Neuron (in vitro differentiated cells): ENCODE results near the gene CCNH.

ENCODE experiments used
- H2AFZ ChIP-seq: one replicate; pipeline ENCODE4 v1.6.1; 2013; ENCODE audit warnings: low read depth, mild to moderate bottlenecking, inconsistent platforms, low read length, moderate library complexity
- H3K27me3 ChIP-seq: one replicate; pipeline ENCODE4 v1.6.1; 2013; ENCODE audit warnings: low read length; ENCODE audit not compliant: insufficient read depth
- H3K36me3 ChIP-seq: one replicate; pipeline ENCODE4 v1.6.1; 2013; ENCODE audit warnings: low read length; ENCODE audit not compliant: insufficient read depth
- H3K4me1 ChIP-seq: one replicate; pipeline ENCODE4 v1.6.1; 2013; ENCODE audit warnings: low read length; ENCODE audit not compliant: insufficient read depth
- H3K4me3 ChIP-seq: 2 replicates; pipeline ENCODE4 v1.5.1; 2013; ENCODE audit warnings: mild to moderate bottlenecking, low read length, moderate library complexity
- H3K9me3 ChIP-seq: one replicate; pipeline ENCODE4 v1.6.1; 2013; ENCODE audit warnings: low read length

CCNH gene

DNA sequence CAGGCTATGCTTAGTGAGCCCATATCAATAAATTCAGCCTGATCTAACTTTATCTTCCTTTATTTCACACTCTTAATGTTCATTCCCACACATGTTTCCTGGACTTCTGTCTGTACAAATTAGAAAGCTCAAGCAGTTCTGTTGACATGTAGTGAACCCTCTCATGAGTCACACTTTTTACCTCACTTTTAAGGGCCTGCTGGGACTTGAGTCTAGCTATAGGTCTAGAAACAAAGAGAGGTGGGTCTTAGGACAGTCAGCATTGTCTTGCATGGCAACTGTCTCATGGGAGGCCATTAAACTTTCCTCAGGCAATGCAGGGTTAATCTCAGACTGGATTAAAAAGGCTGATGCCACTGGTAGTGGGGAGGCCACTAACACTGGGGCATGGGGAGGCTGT, 8.6 kb upstream of the CCNH start:
- H3K4me1 ChIP-seq: no peaks in the 10 kb centered on the region
- no peaks in the 10 kb centered on the region for H3K9me3 ChIP-seq
- no peak overlapping the region for H2AFZ ChIP-seq
- H3K36me3 ChIP-seq: no peaks in the 10 kb centered on the region
- no peak overlapping the region for H3K4me3 ChIP-seq
- H3K27me3 ChIP-seq: no peaks in the 10 kb centered on the region

DNA sequence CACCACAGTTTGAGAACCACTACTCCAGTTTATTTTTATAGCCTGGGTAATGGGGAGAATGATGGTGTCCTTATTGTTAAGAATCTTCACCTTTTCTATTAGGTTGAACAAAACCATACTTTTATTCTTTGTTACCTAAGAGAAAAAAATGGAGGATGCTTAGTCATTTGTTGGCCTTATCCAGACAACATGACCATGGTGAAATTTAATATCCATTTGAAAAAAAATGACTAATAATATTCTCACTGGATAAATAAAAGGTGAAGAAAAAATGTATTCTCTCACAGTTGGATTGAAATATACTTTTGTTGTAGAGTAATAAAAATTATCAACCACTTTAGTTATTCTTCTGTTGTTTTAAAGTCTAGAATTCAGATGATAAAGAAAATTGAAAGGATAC, 5.8 kb upstream of the CCNH start:
- no peak overlapping the region for H3K4me3 ChIP-seq
- no peaks in the 10 kb centered on the region for H3K4me1 ChIP-seq
- H3K9me3 ChIP-seq: no peaks in the 10 kb centered on the region
- H2AFZ ChIP-seq: no peak overlapping the region
- H3K36me3 ChIP-seq: no peaks in the 10 kb centered on the region
- H3K27me3 ChIP-seq: no peaks in the 10 kb centered on the region

DNA sequence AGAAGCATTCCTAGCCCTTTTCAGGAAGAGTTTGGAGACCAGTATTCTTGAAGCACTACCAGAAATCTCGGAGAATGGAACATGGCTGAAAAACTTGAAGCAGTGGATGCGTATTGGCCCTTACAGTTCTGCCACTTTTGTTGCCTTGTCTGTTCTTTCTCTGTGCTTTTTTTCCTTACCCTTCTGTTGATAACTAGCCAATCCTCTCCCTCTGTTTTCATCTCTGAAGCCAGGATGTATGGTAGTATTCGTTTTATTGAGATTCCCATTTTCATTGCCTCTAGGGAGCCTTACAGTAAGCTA, 564 bp upstream of the CCNH start:
- Histone ChIP-seq H3K27me3 (no peaks in the 10 kb centered on the region), H2AFZ (peak overlapping the region; percentile 83), H3K4me3 (peak overlapping the region; percentile 79), H3K36me3 (peaks cover 23% of the 10 kb centered on the region), H3K9me3 (no peaks in the 10 kb centered on the region), H3K4me1 (peaks cover 13% of the 10 kb centered on the region)

DNA sequence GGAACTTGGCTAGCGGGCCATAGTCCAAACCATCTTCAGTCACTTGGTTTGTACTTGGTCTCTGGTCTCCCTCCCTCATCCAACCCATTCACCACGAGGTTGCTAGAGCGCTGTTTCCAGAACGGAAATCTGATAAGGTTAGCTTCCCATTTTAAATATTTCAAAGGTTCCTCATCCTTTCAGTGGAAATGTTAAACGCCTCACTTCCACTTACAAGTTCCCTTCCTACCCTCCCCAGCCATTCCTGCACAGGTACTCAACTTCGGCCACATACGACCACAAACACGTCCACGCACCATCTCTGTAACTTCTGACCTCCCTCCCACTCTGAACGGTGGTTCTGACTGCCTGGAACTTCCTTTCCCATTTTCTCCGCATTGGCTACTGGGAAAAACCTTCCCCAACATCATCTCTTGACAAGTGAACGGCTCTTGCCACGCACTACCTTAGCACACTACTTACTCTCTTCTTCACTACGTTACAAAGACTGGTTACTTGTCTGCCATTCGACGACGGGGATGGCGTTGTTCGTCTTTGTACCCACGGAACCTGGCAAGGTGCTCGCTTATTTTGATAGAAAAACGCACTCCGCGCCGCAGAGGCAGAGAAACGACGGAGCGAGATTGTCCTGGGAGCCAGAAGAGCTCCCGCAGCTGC, 629 bp downstream of the CCNH start:
- Histone ChIP-seq H3K36me3 (peaks cover 32% of the 10 kb centered on the region), H3K4me1 (peaks cover 13% of the 10 kb centered on the region), H3K9me3 (no peaks in the 10 kb centered on the region), H3K4me3 (peak overlapping the region; percentile 79), H3K27me3 (no peaks in the 10 kb centered on the region), H2AFZ (peak overlapping the region; percentile 57)

DNA sequence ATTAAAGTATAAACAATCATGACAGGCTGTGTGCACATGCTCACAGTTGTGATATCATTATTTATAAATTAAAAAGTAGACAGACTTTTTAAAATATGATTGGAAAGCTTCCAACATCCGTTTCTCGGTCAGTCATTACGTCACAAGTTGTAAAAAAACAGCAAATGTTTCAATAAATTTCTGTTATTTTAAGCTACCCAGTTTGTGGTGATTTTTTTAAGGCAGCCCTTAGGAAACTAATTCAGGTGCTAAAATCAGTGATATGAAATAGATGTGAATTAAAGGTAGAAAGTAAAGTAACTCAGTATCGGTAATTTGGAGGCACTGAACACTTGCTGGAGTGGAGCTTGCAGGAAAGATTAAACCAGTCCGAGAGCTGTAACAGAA, 1.2 kb downstream of the CCNH start:
- Histone ChIP-seq H3K4me3 (peak overlapping the region; percentile 79), H3K27me3 (no peaks in the 10 kb centered on the region), H3K4me1 (peaks cover 13% of the 10 kb centered on the region), H2AFZ (no peak overlapping the region), H3K36me3 (peaks cover 37% of the 10 kb centered on the region), H3K9me3 (no peaks in the 10 kb centered on the region)

DNA sequence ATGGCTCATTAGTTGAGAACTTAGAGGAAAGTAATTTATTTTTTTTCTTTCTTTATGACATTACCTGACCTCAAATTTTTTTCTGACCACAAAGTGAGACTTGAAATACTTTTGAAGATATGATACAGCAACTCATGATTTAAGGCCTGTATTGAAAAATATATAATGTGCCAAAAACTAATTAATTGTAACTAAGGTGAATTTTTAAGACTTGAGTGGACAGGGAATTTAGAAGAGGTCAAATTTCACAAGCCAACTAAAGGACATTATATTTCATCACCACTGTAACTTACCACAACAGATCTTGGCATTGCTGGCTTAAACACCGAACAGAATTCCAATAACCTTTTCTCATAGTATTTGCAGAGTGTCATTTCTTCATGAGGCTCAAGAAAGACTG, 1.8 kb downstream of the CCNH start:
- Histone ChIP-seq H3K4me1 (peaks cover 13% of the 10 kb centered on the region), H3K9me3 (no peaks in the 10 kb centered on the region), H3K36me3 (peaks cover 43% of the 10 kb centered on the region), H2AFZ (no peak overlapping the region), H3K27me3 (no peaks in the 10 kb centered on the region), H3K4me3 (peak overlapping the region; percentile 15)

DNA sequence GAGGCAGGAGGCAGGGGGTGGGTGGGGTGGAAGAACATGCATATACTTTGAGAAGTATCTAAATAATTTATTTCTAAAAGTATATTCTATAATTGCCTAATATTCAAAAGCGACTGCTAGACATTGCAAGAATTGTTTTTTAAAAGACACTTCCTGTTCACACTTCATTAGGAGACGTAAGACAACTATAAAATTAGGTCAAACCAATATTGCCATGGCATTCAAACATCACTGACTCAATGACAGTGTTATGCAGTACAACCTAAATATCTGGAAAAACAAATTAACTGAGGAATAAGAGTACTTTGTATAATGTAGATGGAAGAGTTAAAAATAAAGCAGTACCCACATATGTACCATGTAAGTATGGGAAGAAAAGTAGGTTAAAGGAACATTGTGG, 4.5 kb downstream of the CCNH start:
- Histone ChIP-seq H3K27me3 (no peaks in the 10 kb centered on the region), H3K4me3 (no peak overlapping the region), H3K4me1 (peaks cover 12% of the 10 kb centered on the region), H3K36me3 (peaks cover 67% of the 10 kb centered on the region), H3K9me3 (no peaks in the 10 kb centered on the region), H2AFZ (no peak overlapping the region)

DNA sequence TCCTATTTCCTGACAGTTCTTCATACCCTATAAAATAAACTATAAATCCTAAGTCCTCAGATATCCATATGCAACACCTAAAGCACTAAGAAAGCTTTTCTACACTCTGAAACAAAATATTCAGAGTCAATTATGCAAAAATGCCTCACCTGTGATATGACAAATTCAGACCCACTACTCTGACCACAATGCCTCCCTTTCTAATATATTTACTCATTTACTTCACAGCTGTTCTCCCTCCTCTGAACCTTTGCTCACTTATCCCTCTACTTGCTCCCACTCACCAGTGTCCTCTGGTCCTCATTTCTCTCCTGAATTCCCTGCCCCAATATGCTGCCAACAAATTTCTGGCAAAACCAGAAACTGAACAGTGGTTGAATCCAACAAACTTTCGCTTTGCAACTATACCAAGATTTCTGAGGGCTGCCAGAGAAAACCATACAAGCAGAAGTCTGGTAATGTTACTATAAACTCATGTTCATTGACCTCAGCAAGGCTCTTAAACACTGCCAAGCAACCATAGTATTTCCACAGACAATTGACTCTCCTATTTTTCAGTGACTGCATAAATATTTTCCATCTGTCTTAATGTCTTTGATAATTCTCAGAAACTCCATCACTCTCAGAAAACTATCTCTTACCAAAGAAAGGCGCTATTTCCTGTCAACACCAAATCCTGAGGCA, 7.1 kb downstream of the CCNH start:
- H2AFZ ChIP-seq: no peak overlapping the region
- H3K4me1 ChIP-seq: peaks cover under 1% of the 10 kb centered on the region
- H3K4me3 ChIP-seq: no peak overlapping the region
- H3K27me3 ChIP-seq: no peaks in the 10 kb centered on the region
- H3K9me3 ChIP-seq: peaks cover 4% of the 10 kb centered on the region
- peaks cover 80% of the 10 kb centered on the region for H3K36me3 ChIP-seq

DNA sequence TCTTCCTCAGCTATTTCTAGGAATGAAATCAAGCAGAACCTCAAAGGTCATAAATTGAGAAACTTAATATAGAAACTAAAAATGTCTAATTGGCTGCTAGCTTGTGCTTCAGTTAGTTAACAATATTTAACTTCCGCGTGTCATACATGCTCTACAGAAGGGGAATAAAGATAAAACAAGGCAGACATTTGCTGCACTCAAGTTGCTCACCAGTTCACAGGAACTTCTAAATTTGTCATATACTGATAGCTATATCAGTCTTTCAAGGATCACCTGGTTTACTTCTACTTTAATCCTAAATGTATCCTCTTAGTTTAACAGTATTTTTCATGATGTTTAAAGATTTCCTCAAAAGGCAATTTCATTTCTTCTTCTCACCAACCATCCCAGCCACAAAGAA, 8.4 kb downstream of the CCNH start:
- Histone ChIP-seq H3K4me3 (no peak overlapping the region), H2AFZ (no peak overlapping the region), H3K9me3 (peaks cover 4% of the 10 kb centered on the region), H3K36me3 (peaks cover 76% of the 10 kb centered on the region), H3K4me1 (no peaks in the 10 kb centered on the region), H3K27me3 (no peaks in the 10 kb centered on the region)

DNA sequence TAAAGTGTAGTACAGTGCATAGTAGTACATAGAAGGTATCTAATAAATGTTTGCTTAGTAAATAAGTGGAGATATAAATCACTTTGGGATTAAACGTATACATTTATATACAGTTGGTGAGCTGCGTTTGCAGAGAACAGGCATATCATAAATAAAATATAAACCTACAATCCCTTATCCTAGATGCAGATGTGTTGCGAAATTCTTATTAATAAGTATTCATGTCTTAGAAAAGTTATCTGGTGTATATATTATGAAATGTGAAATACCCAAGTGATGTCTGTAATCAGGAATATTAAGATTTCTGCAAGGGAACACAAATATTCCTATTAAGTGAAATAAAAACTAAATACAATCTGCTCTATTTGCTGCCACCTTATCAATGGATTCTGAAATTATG, 8.8 kb downstream of the CCNH start:
- H2AFZ ChIP-seq: no peak overlapping the region
- peaks cover 4% of the 10 kb centered on the region for H3K9me3 ChIP-seq
- H3K4me1 ChIP-seq: no peaks in the 10 kb centered on the region
- no peaks in the 10 kb centered on the region for H3K27me3 ChIP-seq
- H3K4me3 ChIP-seq: no peak overlapping the region
- peaks cover 78% of the 10 kb centered on the region for H3K36me3 ChIP-seq

DNA sequence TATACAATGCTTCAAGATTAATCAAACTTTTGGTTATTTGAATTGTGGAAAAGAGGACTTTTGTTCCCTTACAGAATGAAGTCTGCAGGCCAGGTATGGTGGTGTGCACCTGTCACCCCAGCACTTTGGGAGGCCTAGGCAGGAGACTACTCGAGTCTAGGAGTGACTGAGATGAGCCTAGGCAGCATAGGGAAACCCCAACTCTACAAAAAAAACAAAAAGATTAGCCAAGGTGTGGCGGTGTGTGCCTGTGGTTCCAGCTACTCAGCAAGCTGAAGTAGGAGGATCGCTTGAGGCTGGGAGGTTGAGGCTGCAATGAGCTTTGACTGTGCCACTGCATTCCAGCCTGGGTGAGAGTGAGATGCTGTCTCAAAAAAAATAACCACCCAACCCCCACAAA, 9.3 kb downstream of the CCNH start:
- H3K36me3 ChIP-seq: peaks cover 77% of the 10 kb centered on the region
- no peak overlapping the region for H3K4me3 ChIP-seq
- H2AFZ ChIP-seq: no peak overlapping the region
- no peaks in the 10 kb centered on the region for H3K4me1 ChIP-seq
- H3K27me3 ChIP-seq: no peaks in the 10 kb centered on the region
- peaks cover 4% of the 10 kb centered on the region for H3K9me3 ChIP-seq

DNA sequence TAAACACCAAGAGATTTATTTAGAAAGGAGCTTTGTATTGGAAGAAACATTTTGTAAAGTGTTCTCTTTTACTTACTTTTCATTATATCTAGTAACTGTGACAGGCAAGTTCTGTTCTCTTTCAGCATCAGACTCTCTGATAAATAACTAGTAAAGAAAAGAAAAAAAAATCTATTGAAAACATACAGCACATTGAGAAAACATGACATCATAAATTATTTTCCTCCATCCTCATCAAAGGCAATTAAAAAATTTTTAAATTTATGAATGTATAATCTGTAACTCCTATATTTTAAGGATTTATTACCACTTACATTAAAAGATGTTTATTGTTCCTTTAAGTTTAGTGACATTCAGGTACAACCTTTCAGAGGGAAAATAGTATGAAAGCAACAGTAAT, 11.1 kb downstream of the CCNH start:
- Histone ChIP-seq H3K4me1 (no peaks in the 10 kb centered on the region), H3K27me3 (no peaks in the 10 kb centered on the region), H3K4me3 (no peak overlapping the region), H3K36me3 (peaks cover 76% of the 10 kb centered on the region), H3K9me3 (peaks cover 4% of the 10 kb centered on the region), H2AFZ (no peak overlapping the region)

DNA sequence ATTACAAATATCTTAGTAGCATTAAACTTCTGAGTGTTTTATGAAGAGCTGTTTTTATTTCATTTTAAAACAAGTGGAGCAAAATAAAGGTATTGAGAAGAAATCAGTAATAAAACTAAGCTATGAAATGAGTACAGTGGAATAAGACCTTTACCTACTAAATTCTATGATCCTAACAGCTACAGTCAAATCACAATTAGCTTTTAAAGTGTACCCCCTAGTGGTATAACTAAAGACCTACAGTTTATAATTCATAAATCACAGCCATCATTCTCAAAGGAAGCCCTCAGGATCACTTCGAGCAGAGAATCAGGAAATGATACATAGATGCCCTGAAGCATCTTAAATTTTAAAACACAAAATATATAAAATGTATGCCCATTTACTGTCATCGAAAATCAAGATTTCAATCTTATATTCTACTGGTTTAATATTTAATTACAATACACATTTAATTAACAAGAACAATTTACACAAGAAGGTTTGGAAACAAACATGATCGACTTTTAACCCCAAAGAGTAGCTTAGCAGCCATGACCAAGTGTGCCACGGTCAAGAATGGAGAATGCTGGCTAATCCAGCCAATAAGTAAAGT, 12.3 kb downstream of the CCNH start:
- no peak overlapping the region for H2AFZ ChIP-seq
- no peaks in the 10 kb centered on the region for H3K4me1 ChIP-seq
- peaks cover 71% of the 10 kb centered on the region for H3K36me3 ChIP-seq
- H3K9me3 ChIP-seq: peaks cover 4% of the 10 kb centered on the region
- H3K4me3 ChIP-seq: no peak overlapping the region
- H3K27me3 ChIP-seq: no peaks in the 10 kb centered on the region
